HepG2 (cell line): ENCODE data around the gene SHISAL2B. TPM values are rescaled to one million over a fixed set of nuclear protein-coding genes. Genes with fewer than 3 reads are reported as not detected.

Experiments used
- ATAC-seq: fragments of 200-7000 bp; cut with Tn5 transposase; 3 replicates; pipeline ENCODE4 v1.9.1; 2020; ENCODE audit warnings: mild to moderate bottlenecking, moderate library complexity
- BruUV-seq: library from RNA; stranded (reverse); fragments of 400-500 nt; replicated peaks from 2 replicates; lab custom pipeline; 2021; lab: Mats Ljungman, UMichigan
- CTCF ChIA-PET: fragments of 300-600 bp; formaldehyde crosslinking; extraction: SDS; loops from one replicate; lab custom pipeline; 2021; ENCODE audit warnings: low total read pairs, inconsistent platforms, low intra/inter-chr PET ratio; lab: Yijun Ruan, JAX
- POLR2A ChIA-PET: fragments of 350-600 bp; sonication (Branson Sonifier 250); formaldehyde crosslinking; loops from one replicate; lab custom pipeline; 2020; ENCODE audit warnings: antibody characterized with exemption, inconsistent platforms; lab: Yijun Ruan, JAX
- DNase-seq: peaks from one replicate; pipeline ENCODE4 v3.0.0-alpha.2; 2015; ENCODE audit warnings: low spot score
- FAIRE-seq: peaks from 3 replicates; lab custom pipeline; 2011; peaks lifted over from hg19 to GRCh38; lab: Jason Lieb, UNC
- H2AFZ ChIP-seq: one replicate; pipeline ENCODE4 v1.6.1; 2011; ENCODE audit warnings: low read length, inconsistent platforms
- H3K27ac ChIP-seq: fragments of 300-600 bp; 3 replicates; pipeline ENCODE4 v1.8.0; 2011; ENCODE audit warnings: mixed run types, mild to moderate bottlenecking, mixed read lengths, low read length, inconsistent platforms; ENCODE audit not compliant: insufficient read depth; ENCODE audit errors: extremely low read length
- H3K27me3 ChIP-seq, 2 experiments: fragments of 200-600 bp in 1 of 2; 2 replicates in 1 of 2; 3 replicates in 1 of 2; pipeline versions ENCODE4 v1.6.0 to v1.8.0; 2011; ENCODE audit warnings: low read length in 2 of 2, mild to moderate bottlenecking in 2 of 2, moderate library complexity in 2 of 2, inconsistent platforms in 1 of 2; ENCODE audit not compliant: insufficient read depth in 2 of 2, control insufficient read depth in 1 of 2
- H3K36me3 ChIP-seq, 2 experiments: fragments of 200-600 bp in 1 of 2; replicated peaks in 1 of 2; 2 replicates in 1 of 2; 3 replicates in 1 of 2; pipeline versions ENCODE4 v1.5.1 to v1.8.0; 2011; ENCODE audit warnings: low read length in 2 of 2, inconsistent platforms in 1 of 2; ENCODE audit not compliant: insufficient read depth in 2 of 2, control insufficient read depth in 1 of 2
- H3K4me1 ChIP-seq: 2 replicates; pipeline ENCODE4 v1.5.1; 2012; ENCODE audit warnings: low read length, inconsistent platforms; ENCODE audit not compliant: insufficient read depth
- H3K4me2 ChIP-seq: 2 replicates; pipeline ENCODE4 v1.6.0; 2011; ENCODE audit warnings: low read depth, low read length, inconsistent platforms
- H3K4me3 ChIP-seq, 3 experiments: fragments of 200-600 bp in 1 of 3; sonication (generic), shearing (Covaris generic) in 1 of 3; replicated peaks in 1 of 3; 2 replicates each; pipeline ENCODE4 v1.5.1; 2011 to 2016; ENCODE audit warnings: low read length in 3 of 3, inconsistent platforms in 2 of 3, low read depth in 2 of 3, mild to moderate bottlenecking in 2 of 3, control low read depth in 1 of 3, mixed read lengths in 1 of 3; ENCODE audit not compliant: insufficient read depth in 1 of 3
- H3K79me2 ChIP-seq: one replicate; pipeline ENCODE4 v1.6.1; 2011; ENCODE audit warnings: low read length, inconsistent platforms; ENCODE audit not compliant: insufficient read depth
- H3K9ac ChIP-seq: 2 replicates; pipeline ENCODE4 v1.6.0; 2011; ENCODE audit warnings: mild to moderate bottlenecking, low read depth, low read length, inconsistent platforms; ENCODE audit not compliant: insufficient read depth
- H3K9me3 ChIP-seq: 2 replicates; pipeline ENCODE4 v1.5.1; 2012; ENCODE audit warnings: mild to moderate bottlenecking, low read length
- H4K20me1 ChIP-seq: 2 replicates; pipeline ENCODE4 v1.6.0; 2011; ENCODE audit warnings: inconsistent platforms, mild to moderate bottlenecking, low read length, moderate library complexity; ENCODE audit not compliant: insufficient read depth
- CTCF ChIP-seq: sonication (generic); formaldehyde crosslinking; IDR thresholded peaks from 2 replicates; pipeline ENCODE4 v1.5.0; 2020; ENCODE audit warnings: mild to moderate bottlenecking, missing genetic modification reagents, moderate library complexity
- FUBP1 ChIP-seq: sonication (generic); formaldehyde crosslinking; IDR thresholded peaks from 2 replicates; pipeline ENCODE4 v1.5.1; 2020; ENCODE audit warnings: missing genetic modification reagents, mild to moderate bottlenecking, borderline replicate concordance
- GRHL1 ChIP-seq: sonication (generic); formaldehyde crosslinking; conservative IDR thresholded peaks from 2 replicates; pipeline ENCODE4 v1.8.0; 2022; ENCODE audit warnings: missing genetic modification reagents
- HOXA3 ChIP-seq: sonication (generic); formaldehyde crosslinking; IDR thresholded peaks from 2 replicates; pipeline ENCODE4 v1.5.0; 2020; ENCODE audit warnings: missing genetic modification reagents
- MEIS2 ChIP-seq: sonication (generic); formaldehyde crosslinking; IDR thresholded peaks from 2 replicates; pipeline ENCODE4 v1.9.0; 2021; ENCODE audit warnings: mild to moderate bottlenecking, missing genetic modification reagents
- SMAD3 ChIP-seq: sonication (generic); formaldehyde crosslinking; IDR thresholded peaks from 2 replicates; pipeline ENCODE4 v1.4.0; 2020; ENCODE audit warnings: missing genetic modification reagents
- ZBTB33 ChIP-seq: sonication (generic); formaldehyde crosslinking; IDR thresholded peaks from 2 replicates; pipeline ENCODE4 v1.4.0; 2020; ENCODE audit warnings: missing genetic modification reagents
- ZNF367 ChIP-seq: sonication (generic); formaldehyde crosslinking; IDR thresholded peaks from 2 replicates; pipeline ENCODE4 v1.4.0; 2020; ENCODE audit warnings: missing genetic modification reagents, borderline replicate concordance
- ZNF674 ChIP-seq: sonication (generic); formaldehyde crosslinking; IDR thresholded peaks from 2 replicates; pipeline ENCODE4 v1.5.0; 2020; ENCODE audit warnings: low read depth, mild to moderate bottlenecking, missing genetic modification reagents
- ZNF720 ChIP-seq: sonication (generic); formaldehyde crosslinking; IDR thresholded peaks from 2 replicates; pipeline ENCODE4 v1.4.0; 2020; ENCODE audit warnings: missing genetic modification reagents
- ZSCAN12 ChIP-seq: sonication (generic); formaldehyde crosslinking; IDR thresholded peaks from 2 replicates; pipeline ENCODE4 v1.9.0; 2021; ENCODE audit warnings: mild to moderate bottlenecking, missing genetic modification reagents
- WGBS: methylation state at CpG from one replicate; pipeline ENCODE4 v1.1.6; 2017; ENCODE audit warnings: low lambda C conversion rate; 5-methylcytosine and 5-hydroxymethylcytosine counted together
- in situ Hi-C: cut with HindIII; loops from 2 replicates; pipeline ENCODE4 v1.10.0; 2017; ENCODE audit warnings: low pct_unique_long_range_greater_than_20kb; ENCODE audit not compliant: extremely low pct_ligation_motif_present
- intact Hi-C: fragments of 100-400 bp; cut with micrococcal nuclease; formaldehyde crosslinking; loops from one replicate; pipeline ENCODE4 v1.10.0; 2022; ENCODE audit not compliant: unreplicated experiment
- polyA plus RNA-seq, 8 experiments: library from polyadenylated mRNA; depleted of rRNA in 3 of 8; stranded (reverse) in 7 of 8; unstranded in 1 of 8; fragments of >200 nt; fragmentation: Illumina TruSeq in 4 of 8; extraction: Trizol in 4 of 8; gene quantifications; 2 replicates each; pipeline versions ENCODE4 v1.2.1 to v1.2.3, GENCODE V29; 2011 to 2016; ENCODE audit warnings: low read depth in 4 of 8, missing spikeins in 1 of 8, mixed read lengths in 1 of 8; ENCODE audit not compliant: insufficient read depth in 1 of 8
- total RNA-seq, 5 experiments: library from RNA; depleted of rRNA; stranded (reverse); fragments of >200 nt; fragmentation: Illumina TruSeq; extraction: Trizol; gene quantifications; 2 replicates each; pipeline ENCODE4 v1.2.3, GENCODE V29; 2016; ENCODE audit warnings: low read depth in 1 of 5

The SHISAL2B gene
- total and polyA plus RNA-seq, 2 of the 13 experiments (the other 11 are each of a cell fraction or from before 2014, with no cell fraction given): not detected

- TF ChIP-seq ZNF367 (CRISPR knock-in tag) (no peak), ZSCAN12 (CRISPR knock-in tag) (no peak)
Observed at GRCh38 chr5:64680289-64680688, 10.0 kb upstream of the SHISAL2B start (continued).

- Histone ChIP-seq H4K20me1 (no peaks in the 10 kb centered on the region), H3K79me2 (no peaks in the 10 kb centered on the region), H3K4me1 (no peaks in the 10 kb centered on the region), H3K9me3 (no peaks in the 10 kb centered on the region), H3K27ac (no peak overlapping the region), H3K27me3 (peaks cover 0 to 4% of the 10 kb centered on the region in 2 experiments; a peak in 1 of 5 replicates), H3K4me2 (no peak overlapping the region), H3K9ac (no peak overlapping the region), H2AFZ (no peak overlapping the region), H3K4me3 (no peak overlapping the region), H3K36me3 (no peaks in the 10 kb centered on the region)
- no peak for TF ChIP-seq SMAD3 (CRISPR knock-in tag)
- no peak for TF ChIP-seq GRHL1 (CRISPR knock-in tag)
- TF ChIP-seq MEIS2 (CRISPR knock-in tag): no peak
- TF ChIP-seq ZBTB33 (CRISPR knock-in tag): peak; percentile 62; the same call in 1 of the 2 replicates
- TF ChIP-seq CTCF (CRISPR knock-in tag): peak; percentile 20; the same call in 1 of the 2 replicates
- TF ChIP-seq FUBP1: no peak
- TF ChIP-seq ZNF674 (CRISPR knock-in tag): no peak
- no peak for TF ChIP-seq HOXA3 (CRISPR knock-in tag)
- TF ChIP-seq ZNF720: no peak
- CTCF ChIA-PET: no interaction called here
- FAIRE-seq: no peak
- peak; percentile 22 for DNase-seq
- POLR2A ChIA-PET: no interaction called here
- no TSS peak for BruUV-seq
- in situ Hi-C loops: no loop called here
- 77% methylated on average over 7 of the region's 7 CpGs for WGBS
- intact Hi-C loops: no loop called here
- ATAC-seq: peak; percentile 84
Observed at GRCh38 chr5:64682608-64683007, 7.7 kb upstream of the SHISAL2B start.
